Measurements from ENCODE around the gene PIWIL1.

The PIWIL1 gene

GRCh38 chr12:130336723-130337487, 782 bp upstream of the PIWIL1 start:
- DNase-seq (ENCODE audit: low read depth), result no peak

- DNase-seq (ENCODE audit: low read depth), result no peak
Measured at GRCh38 chr12:130338794-130339601, 1.3 kb downstream of the PIWIL1 start.

- no peak for DNase-seq (ENCODE audit: low read depth)
Measured at GRCh38 chr12:130339951-130340350, 2.3 kb downstream of the PIWIL1 start.

- no peak for DNase-seq (ENCODE audit: low read depth)
Measured at GRCh38 chr12:130342442-130342841, 4.8 kb downstream of the PIWIL1 start.

- DNase-seq (ENCODE audit: low read depth), result no peak
Measured at GRCh38 chr12:130342842-130343241, 5.2 kb downstream of the PIWIL1 start.

GRCh38 chr12:130344529-130344928, 6.8 kb downstream of the PIWIL1 start:
- no peak for DNase-seq (ENCODE audit: low read depth)

DNA sequence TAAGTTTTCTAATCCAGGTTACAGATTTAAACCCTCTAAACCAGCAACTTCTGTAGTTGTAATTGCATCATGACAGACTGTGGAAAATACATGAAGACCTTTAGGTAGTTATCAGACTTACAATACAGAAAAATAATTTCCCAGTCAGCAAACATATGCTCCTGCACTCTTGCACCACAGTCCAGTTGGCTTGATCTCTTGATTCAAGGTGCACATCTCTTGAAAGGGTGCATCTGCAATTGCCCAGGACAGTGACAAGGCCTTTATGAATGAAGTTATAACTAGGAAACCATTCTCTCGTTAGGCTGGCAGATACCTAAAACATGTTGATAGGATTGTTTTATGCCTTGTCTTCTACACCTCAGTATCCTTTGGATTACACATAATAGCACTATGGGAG, 7.6 kb downstream of the PIWIL1 start:
- DNase-seq (ENCODE audit: low read depth), result no peak

DNA sequence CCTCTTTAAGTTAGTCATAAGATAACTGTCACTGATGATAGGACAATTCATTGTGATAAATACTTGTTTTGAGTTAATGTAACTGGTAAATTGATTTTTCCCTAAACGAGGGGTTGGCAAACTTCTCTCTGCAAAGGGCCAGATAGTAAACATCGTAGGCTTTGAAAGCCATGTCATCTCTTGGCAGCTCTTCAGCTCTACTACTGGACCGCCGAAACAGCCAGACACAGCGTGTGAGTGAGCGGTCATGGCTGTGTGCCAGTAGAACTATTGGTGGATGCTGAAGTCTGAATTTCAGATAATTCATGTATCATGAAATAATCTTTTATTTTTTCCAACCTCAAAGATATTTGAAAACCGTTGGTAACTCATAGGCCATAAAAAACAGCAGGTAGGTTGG, 9.9 kb downstream of the PIWIL1 start:
- no peak for DNase-seq (ENCODE audit: low read depth)

- no peak for DNase-seq (ENCODE audit: low read depth)
Measured at GRCh38 chr12:130350715-130351114, 13.0 kb downstream of the PIWIL1 start.

GRCh38 chr12:130351326-130351725, 13.6 kb downstream of the PIWIL1 start:
- DNase-seq (ENCODE audit: low read depth), result no peak

GRCh38 chr12:130353081-130353480, 15.4 kb downstream of the PIWIL1 start:
- no peak for DNase-seq (ENCODE audit: low read depth)

DNA sequence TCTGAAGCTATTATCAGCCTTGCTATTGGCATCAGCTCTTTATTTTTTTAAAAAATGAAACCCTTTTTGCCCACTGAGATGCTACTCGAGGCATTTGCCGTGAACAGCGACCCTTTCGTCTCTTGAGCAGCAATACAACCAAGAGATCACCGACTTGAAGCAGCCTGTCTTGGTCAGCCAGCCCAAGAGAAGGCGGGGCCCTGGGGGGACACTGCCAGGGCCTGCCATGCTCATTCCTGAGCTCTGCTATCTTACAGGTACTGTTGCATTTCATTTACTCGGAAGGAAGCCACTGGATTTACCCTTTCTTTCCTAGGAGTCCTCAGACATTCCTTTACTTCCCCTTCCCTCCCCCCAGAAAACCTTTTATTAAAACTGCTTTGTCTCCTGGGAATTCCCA, 16.7 kb downstream of the PIWIL1 start:
- no peak for DNase-seq (ENCODE audit: low read depth)

GRCh38 chr12:130356222-130356621, 18.5 kb downstream of the PIWIL1 start:
- no peak for DNase-seq (ENCODE audit: low read depth)

DNA sequence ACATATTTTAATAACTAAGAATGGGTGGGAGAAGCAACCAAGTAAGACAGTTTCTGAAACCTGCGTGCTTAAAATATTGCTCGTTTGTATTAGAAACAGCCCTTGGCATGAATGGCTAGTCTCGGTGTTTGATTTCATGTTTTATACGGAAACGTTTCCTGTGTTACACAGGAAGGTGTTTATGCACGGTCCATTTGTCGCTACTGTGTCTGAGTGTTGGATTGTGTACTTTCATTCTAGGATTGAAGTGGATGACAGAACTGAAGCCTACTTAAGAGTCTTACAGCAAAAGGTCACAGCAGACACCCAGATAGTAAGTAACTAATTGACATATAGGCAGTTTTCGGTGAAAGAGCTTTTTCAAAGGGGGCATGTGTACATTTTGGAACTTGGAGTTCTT, 19.6 kb downstream of the PIWIL1 start:
- no peak for DNase-seq (ENCODE audit: low read depth)

GRCh38 chr12:130357729-130358330, 20.1 kb downstream of the PIWIL1 start:
- no peak for DNase-seq (ENCODE audit: low read depth)

GRCh38 chr12:130362060-130362459, 24.4 kb downstream of the PIWIL1 start:
- DNase-seq (ENCODE audit: low read depth), result no peak

DNA sequence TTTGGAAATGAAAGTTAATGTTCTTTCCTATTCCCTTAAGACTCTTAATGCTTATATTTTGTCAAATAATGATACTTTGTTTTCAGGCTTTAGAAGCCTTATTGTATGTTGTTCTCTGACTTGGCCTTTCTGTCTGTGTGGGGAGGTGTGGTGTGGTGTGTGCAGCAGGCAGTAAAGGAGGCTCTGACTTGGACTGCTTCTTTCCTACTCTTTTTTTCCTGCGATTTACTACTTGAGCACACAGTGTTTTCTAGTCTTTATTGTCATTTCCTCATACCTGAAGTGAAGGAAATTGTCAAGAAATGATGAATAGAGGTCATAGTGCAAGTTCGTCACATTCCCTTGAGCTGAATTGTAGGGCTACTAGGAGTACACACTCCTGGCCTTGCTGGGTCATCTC, 26.9 kb downstream of the PIWIL1 start:
- no peak for DNase-seq (ENCODE audit: low read depth)

- DNase-seq (ENCODE audit: low read depth), result no peak
Measured at GRCh38 chr12:130366159-130366558, 28.5 kb downstream of the PIWIL1 start.

GRCh38 chr12:130367003-130367402, 29.3 kb downstream of the PIWIL1 start:
- no peak for DNase-seq (ENCODE audit: low read depth)

DNA sequence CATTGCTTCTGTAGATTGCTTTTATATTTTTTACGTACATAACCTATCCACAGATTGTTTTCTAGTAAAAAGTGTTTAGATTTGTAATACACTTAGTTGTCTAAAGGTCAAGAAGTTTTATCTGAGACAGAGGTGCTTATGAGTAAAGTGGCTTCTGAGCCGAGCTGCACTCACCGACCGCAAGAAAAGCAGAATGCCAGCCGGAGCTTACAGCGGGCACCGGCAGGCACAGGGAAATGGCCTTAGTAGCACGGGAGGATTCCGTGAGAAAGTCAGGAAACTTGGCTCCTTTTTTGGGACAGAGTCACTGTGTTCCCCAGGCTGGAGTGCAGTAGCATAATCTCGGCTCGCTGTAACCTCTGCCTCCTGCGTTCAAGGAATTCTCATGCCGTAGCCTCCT, 29.8 kb downstream of the PIWIL1 start:
- no peak for DNase-seq (ENCODE audit: low read depth)

DNA sequence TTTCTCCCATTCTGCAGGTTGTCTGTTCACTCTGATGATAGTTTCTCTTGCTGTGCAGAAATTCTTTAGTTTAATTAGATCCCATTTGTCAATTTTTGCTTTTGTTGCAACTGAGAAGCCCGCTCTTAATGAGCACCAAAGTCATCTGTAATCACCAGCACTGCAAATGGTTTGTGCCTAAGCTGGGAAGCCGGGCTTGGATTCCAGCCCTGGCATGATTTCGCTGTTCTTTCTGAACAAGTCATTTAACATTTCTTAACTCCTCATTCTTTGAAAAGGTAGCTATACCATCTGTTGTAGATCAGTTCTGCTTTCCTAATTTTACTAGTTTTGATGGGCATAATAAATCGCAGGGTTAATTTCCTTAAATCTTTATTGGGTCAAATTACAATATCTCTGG, 32.1 kb downstream of the PIWIL1 start:
- no peak for DNase-seq (ENCODE audit: low read depth)

GRCh38 chr12:130371296-130371695, 33.6 kb downstream of the PIWIL1 start:
- DNase-seq (ENCODE audit: low read depth), result no peak

DNA sequence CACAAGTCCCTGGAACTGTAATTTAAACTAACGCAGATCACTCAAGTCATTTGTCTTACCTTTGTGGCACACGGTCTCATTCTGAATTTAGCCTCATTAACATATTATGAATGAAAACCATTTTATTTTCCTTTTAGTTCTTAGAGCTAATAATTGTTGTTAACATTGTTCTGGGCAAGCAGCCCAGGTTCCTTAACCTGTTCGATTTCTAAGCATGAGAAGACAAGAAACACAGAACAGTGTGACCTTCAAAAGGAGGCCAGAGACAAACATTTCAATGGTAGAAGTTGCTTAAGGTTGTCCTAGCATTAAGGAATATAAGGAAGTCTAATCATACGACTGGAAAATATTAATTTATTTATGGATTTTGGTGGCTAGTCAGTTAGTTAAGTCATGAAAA, 35.2 kb downstream of the PIWIL1 start:
- no peak for DNase-seq (ENCODE audit: low read depth)
